NCI-H748 (cell line): ENCODE data around the gene CLN5.

Source experiments
- DNase-seq: peaks from one replicate; lab custom pipeline; 2025; ENCODE audit not compliant: unreplicated experiment; lab: John Stamatoyannopoulos, UW

The CLN5 gene

DNA sequence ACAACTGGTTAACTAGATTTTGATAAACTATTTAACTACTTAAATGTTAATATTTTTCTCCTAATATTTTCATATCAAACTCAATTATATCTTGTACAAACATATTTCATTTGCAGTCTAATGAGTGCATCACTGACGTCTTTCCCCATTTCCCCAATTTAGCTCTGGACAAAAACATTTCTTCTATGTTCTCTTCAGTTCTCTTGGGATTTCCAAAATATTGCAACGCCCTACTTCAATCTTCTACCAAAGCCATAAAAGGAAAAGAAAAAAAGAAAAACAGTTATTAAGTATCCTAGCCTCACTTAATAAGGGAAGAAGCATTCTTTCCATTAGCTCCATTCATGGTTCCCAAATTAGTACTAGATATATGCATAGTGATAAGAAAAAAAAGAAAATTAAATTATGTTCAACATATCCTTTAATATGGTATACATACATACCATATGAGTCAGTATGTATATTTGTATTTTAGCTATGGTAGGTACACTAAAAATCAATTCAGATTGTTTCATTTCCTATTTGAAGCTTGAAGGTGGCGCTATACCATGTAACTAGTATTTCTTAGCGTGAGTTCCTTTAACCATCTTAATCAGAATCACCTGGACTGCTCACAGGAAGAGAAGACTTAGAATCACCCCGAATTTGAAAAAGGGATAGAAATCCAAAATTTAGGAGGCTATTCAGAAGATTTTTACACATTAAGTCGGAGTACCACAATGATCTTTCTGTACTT lies 25.2 kb downstream of the CLN5 start:
- no peak for DNase-seq

- DNase-seq: no peak
Observed at GRCh38 chr13:77019756-77020155, 27.9 kb downstream of the CLN5 start.

GRCh38 chr13:77022341-77022740 lies 30.5 kb downstream of the CLN5 start:
- no peak for DNase-seq

GRCh38 chr13:77026255-77026860 lies 34.5 kb downstream of the CLN5 start:
- peak; percentile 87 for DNase-seq

- DNase-seq: peak; percentile 89
Observed at GRCh38 chr13:77026861-77027621, 35.2 kb downstream of the CLN5 start, which contains the start of gene FBXL3. Gene FBXL3 (minus strand): TSS chr13:77027159. CDS start chr13:77021860, 5,299 bp downstream.

- DNase-seq: peak; percentile 34
Observed at GRCh38 chr13:77028202-77028601, 36.3 kb downstream of the CLN5 start.

- DNase-seq: no peak
Observed at GRCh38 chr13:77029436-77029835, 37.6 kb downstream of the CLN5 start.

- no peak for DNase-seq
Observed at GRCh38 chr13:77031656-77032243, 39.9 kb downstream of the CLN5 start.

DNA sequence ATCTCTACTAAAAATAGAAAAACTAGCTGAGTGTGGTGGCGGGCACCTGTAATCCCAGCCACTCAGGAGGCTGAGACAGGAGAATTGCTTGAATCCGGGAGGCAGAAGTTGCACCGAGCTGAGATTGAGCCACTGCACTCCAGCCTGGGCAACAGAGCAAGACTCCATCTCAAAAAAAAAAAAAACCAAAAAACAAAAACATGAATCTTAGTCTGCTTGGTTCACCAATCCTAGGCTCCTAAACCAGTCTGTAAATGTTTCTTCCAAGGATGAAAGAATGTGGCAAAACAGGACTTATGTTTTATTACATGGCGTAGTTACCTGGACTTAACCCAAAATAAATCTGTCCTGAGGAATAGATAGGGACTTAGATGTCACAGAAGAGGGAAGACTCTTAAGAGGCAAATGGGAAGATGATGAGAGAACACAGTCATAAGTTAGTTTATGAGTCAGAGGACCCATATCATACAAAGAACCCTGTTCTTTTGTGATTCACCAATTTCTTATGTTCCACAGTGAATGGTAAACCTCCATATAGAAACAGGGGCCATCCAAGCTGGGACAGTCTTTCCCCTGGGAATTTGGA lies 41.9 kb downstream of the CLN5 start:
- DNase-seq: no peak

DNA sequence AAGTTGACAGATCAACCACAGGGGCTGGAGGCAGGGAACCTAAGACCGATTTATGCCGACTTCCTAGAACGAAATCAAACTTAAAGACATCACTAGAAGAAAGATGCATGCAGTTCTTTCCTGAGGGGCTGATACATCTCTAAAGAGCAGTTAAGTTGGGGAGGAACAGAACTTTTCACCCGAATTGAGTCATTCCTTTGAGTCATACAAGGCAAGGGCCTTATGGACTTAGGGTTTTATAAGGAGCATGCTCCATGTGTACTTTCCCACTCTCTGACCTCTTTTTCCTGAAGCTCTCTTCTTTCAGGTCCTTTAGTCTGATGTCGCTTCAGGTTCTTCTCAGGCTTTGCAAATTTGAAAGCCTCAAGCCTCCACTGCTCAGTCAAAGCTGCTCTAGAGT lies 43.0 kb downstream of the CLN5 start:
- DNase-seq: no peak

DNA sequence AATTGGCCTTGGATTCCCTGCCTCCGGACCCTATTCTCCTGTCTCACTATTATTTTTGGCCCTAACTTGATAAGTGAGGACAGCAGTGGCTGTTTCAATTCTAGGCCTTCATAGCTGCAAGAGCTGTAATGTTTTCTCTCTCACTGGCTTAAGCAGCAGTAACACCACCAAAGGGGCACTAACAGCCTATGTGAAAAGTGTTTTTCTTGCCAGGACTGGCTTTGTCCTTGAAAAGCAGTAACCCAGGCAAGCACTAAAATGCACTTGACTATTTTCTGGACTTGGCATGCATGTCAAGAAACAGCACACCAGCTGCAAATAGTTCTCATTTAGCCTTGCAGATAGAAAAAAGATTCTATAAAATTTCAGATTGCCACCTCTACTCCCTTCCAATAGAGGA lies 44.4 kb downstream of the CLN5 start:
- no peak for DNase-seq

- no peak for DNase-seq
Observed at GRCh38 chr13:77038907-77039480, 47.1 kb downstream of the CLN5 start.

- peak; percentile 83 for DNase-seq
Observed at GRCh38 chr13:77040076-77040475, 48.2 kb downstream of the CLN5 start.

- no peak for DNase-seq
Observed at GRCh38 chr13:77040835-77041234, 49.0 kb downstream of the CLN5 start.

DNA sequence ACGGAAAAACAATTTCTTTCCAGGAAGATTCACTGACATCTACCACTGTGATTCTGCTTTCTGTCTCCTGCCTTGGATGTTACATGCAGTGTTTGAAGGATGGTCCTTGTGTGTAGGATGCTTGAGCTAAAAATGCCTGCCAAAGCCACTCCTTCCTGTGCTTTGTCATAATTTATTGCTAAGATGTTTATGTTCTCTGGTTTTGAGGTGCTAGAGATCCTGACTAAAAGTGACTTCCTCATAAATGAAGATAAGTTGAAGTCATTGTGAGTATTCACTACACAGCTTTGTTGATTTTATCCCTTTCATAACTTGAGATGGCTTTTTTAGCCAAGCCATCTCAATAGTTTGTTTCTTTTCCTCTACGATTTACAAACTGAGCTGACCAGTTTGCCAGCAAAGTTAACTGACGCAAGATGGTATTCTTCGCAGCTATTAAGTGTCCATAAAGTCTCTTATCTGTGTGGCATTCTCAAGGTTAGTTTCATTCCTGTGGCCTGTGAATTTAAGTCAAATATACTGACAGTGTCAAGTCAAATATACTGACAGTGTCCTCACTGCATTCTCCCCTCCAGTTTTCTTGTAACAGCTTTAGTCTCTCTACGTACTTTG lies 50.8 kb downstream of the CLN5 start:
- DNase-seq: no peak

DNA sequence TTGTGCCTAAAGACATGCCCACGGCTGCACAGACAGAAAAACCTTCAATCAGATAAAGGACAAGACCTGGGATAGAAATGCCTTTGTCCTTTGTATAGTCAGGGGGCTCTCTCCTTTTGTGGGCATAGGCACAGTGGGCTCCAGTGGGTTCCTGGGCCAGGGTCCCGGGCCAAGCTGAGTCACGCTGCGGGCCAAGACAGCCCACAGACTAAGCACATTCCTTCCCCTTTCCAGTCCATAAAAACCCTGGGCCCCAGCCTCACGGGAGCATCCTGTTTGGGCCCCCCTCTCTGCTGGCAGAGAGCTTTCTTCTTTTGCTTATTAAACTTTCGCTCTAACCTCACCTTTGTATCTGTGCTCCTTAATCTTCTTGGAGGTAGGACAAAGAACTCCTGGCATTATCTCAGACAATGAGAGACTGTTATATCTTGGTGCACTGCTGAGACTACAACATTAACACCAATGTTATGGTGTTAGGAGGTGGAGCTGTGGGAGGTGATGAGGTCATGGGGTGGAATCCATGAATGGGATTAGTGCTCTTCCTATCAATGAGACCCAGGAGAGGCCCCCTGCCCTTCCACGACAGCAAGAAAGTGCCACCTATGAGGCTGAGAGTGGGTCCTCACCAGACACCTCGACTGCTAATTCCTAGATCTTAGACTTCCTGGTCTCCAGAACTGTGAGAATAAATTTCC lies 55.9 kb downstream of the CLN5 start:
- DNase-seq: no peak

- no peak for DNase-seq
Observed at GRCh38 chr13:77048681-77049080, 56.8 kb downstream of the CLN5 start.

DNA sequence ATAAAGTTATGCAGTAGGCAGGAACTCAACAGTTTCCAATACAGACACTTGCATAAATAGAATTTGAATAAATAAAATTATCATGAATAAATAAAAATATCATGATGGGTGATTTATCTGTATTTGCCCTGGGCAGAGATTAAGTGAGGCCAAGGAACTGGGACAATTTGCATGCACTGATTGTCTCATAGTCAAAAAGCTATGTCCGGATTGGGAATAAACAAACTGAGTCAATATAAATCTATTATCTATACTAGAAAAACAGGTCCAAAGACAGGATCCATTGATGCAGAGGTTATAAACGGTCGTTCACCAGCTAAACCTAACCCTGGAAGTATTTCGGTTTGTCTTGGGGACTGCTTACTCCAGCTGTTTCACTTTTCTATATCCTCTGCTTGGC lies 61.3 kb downstream of the CLN5 start:
- no peak for DNase-seq
